Left lung (tissue), 10 donors: ENCODE results near the gene ST7. TPM values are rescaled to one million over a fixed set of nuclear protein-coding genes. Genes with fewer than 3 reads are reported as not detected.
A peak's percentile ranks its signal among the peaks of the same experiment; 100 is the strongest.

Source experiments
- ATAC-seq: fragments of 200-7000 bp; cut with Tn5 transposase; one replicate; pipeline ENCODE4 v1.9.1; 2020; ENCODE audit warnings: moderate library complexity
- DNase-seq, 4 donors: peaks; one replicate each; pipeline ENCODE4 v3.0.0-alpha.2; 2013 to 2020
- H3K27ac ChIP-seq, 2 donors: fragments of 200-600 bp; sonication (generic) in 1 of 2; one replicate each; pipeline versions ENCODE4 v1.5.0 to v1.8.0; 2020 to 2021
- H3K27me3 ChIP-seq, 2 donors: fragments of 200-600 bp; sonication (generic) in 1 of 2; one replicate each; pipeline versions ENCODE4 v1.5.0 to v1.8.0; 2020 to 2021
- H3K36me3 ChIP-seq, 2 donors: fragments of 200-600 bp; sonication (generic) in 1 of 2; one replicate each; pipeline versions ENCODE4 v1.5.0 to v1.8.0; 2020 to 2021
- H3K4me1 ChIP-seq, 2 donors: fragments of 200-600 bp; one replicate each; pipeline ENCODE4 v1.8.0; 2021
- H3K4me3 ChIP-seq, 2 donors: fragments of 200-600 bp; sonication (generic) in 1 of 2; one replicate each; pipeline versions ENCODE4 v1.5.0 to v1.8.0; 2020 to 2021; ENCODE audit warnings: mild to moderate bottlenecking in 1 of 2
- H3K9me3 ChIP-seq, 2 donors: fragments of 200-600 bp; sonication (generic) in 1 of 2; one replicate each; pipeline versions ENCODE4 v1.5.0 to v1.8.0; 2020 to 2021
- CTCF ChIP-seq, 2 donors: fragments of 200-600 bp; sonication (generic) in 1 of 2; IDR thresholded peaks; one replicate each; pipeline versions ENCODE4 v1.5.0 to v1.8.0; 2021; ENCODE audit warnings: antibody characterized with exemption in 2 of 2
- intact Hi-C, 2 donors: fragments of 100-400 bp; cut with DNase I; formaldehyde crosslinking; loops; one replicate each; pipeline versions ENCODE4 v1.11.2 to v1.14.2; 2022
- polyA plus RNA-seq, 6 donors: library from polyadenylated mRNA; unstranded; fragments of 120-200 nt; gene quantifications; one replicate each; pipeline ENCODE4 v1.2.1, GENCODE V29; 2013; ENCODE audit not compliant: insufficient read length in 6 of 6
- total RNA-seq, 2 donors: library from RNA; stranded (reverse); fragmentation: NEBNext Ultra II Directional; extraction: Animal tissue kit (Norgen Biotek cat#: 25700); gene quantifications; one replicate each; pipeline ENCODE4 v1.2.1, GENCODE V29; 2021
- donor health status: DM: no; HTN: yes; CAD: no.
- donor health status: DM: no; HTN: no; CAD: no.

ST7 gene
- total and polyA plus RNA-seq, 8 donors = 36.3 to 60.6 (median 48.4) TPM

GRCh38 chr7:117020591-117020973 is 67.3 kb downstream of the ST7 start:
- no peak for ATAC-seq
- Histone ChIP-seq H3K27ac (peak overlapping the region in 1 of 2 donors; percentile 62), H3K36me3 (no peaks in the 10 kb centered on the region), H3K4me3 (no peak overlapping the region), H3K9me3 (no peaks in the 10 kb centered on the region), H3K4me1 (no peaks in the 10 kb centered on the region), H3K27me3 (no peaks in the 10 kb centered on the region)
- no peak for TF ChIP-seq CTCF (IDR thresholded peaks at IDR 0.05)
- DNase-seq = no peak
- intact Hi-C loops = no loop called here

DNA sequence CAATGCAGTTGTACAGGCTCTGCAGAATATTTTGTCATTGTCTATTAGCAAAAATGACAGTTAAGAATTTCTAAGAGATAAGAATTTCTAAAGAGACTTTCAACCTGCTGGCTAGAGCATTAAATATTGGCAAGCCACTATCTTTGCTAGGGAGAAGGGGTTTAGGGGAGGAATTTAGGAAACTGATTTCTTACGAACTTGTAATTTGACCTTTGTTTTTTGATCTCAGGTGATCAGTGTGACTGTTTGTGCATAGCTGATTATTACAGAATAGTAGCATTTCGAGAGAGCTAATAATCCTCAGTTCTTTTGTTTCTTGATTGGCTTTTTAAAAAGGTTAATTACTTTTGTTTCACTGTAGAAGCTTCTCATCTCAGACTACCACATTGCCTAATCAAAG is 68.1 kb downstream of the ST7 start:
- no peak overlapping the region for H3K27ac ChIP-seq
- no peaks in the 10 kb centered on the region for H3K27me3 ChIP-seq
- no peaks in the 10 kb centered on the region for H3K4me1 ChIP-seq
- intact Hi-C loops = no loop called here
- no peaks in the 10 kb centered on the region for H3K36me3 ChIP-seq
- DNase-seq (no peak), ATAC-seq (no peak)
- TF ChIP-seq CTCF (IDR thresholded peaks at IDR 0.05) = no peak
- no peak overlapping the region for H3K4me3 ChIP-seq
- H3K9me3 ChIP-seq = no peaks in the 10 kb centered on the region

DNA sequence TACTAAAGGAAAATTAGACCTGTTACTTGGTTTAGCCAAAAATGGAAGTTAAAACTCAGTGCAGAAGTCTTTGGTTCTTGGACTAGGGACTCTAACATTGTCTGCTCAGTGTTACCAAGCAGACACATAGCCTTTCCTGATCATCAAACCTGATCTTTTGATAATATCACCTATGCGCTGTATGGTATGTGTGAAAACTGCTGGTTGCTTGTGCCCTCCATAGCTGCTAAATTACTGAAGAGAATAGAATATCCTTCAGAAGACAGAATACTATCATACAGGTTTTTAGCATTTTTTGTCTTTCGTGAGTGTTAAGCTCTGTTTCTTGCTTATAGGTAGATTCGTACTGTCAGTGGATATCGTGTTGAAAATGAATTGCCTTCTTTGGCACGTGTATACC is 68.7 kb downstream of the ST7 start:
- H3K4me3 ChIP-seq = no peak overlapping the region

GRCh38 chr7:117023325-117023854 is 70.1 kb downstream of the ST7 start:
- no peak for DNase-seq
- no peak for TF ChIP-seq CTCF (IDR thresholded peaks at IDR 0.05)
- intact Hi-C loops = no loop called here

More for the DNA sequence above, 68.7 kb downstream of the ST7 start:
- Histone ChIP-seq H3K36me3 (no peaks in the 10 kb centered on the region), H3K27ac (no peak overlapping the region), H3K9me3 (no peaks in the 10 kb centered on the region), H3K4me1 (no peaks in the 10 kb centered on the region), H3K27me3 (no peaks in the 10 kb centered on the region)
- no peak for DNase-seq
- intact Hi-C loops = no loop called here
- no peak for ATAC-seq
- no peak for TF ChIP-seq CTCF (IDR thresholded peaks at IDR 0.05)

DNA sequence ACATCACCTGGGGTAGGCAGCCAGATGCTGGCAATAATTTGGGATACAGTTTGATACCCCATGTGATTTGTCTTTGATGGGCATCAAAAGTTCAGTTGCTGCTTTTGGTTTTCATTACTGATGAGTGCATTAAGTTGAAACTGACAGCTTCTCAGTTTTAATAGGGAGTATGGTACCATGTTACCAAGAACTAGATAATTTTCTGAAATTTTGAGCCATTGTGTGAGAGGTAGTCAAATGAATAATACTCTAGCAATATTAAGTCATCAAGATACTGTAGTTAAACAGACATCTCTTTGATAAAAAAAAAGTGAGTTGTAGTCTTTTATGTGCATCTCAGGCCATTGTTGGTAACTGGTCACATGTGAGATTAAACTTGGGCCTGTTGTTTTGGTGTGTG is 71.5 kb downstream of the ST7 start:
- Histone ChIP-seq H3K4me3 (no peak overlapping the region), H3K27ac (no peak overlapping the region), H3K36me3 (no peaks in the 10 kb centered on the region), H3K9me3 (peaks cover 0 to 8% of the 10 kb centered on the region in 2 donors), H3K27me3 (no peaks in the 10 kb centered on the region), H3K4me1 (no peaks in the 10 kb centered on the region)
- TF ChIP-seq CTCF (IDR thresholded peaks at IDR 0.05) = no peak
- no peak for DNase-seq
- ATAC-seq = no peak
- intact Hi-C loops = no loop called here

More at GRCh38 chr7:117023325-117023854, 70.1 kb downstream of the ST7 start:
- Histone ChIP-seq H3K4me1 (no peaks in the 10 kb centered on the region), H3K4me3 (no peak overlapping the region), H3K36me3 (no peaks in the 10 kb centered on the region), H3K27me3 (no peaks in the 10 kb centered on the region), H3K27ac (no peak overlapping the region), H3K9me3 (no peaks in the 10 kb centered on the region)
- no peak for ATAC-seq
